Astrocyte of the spinal cord (primary cell): ENCODE measurements around the gene DIP2C.
A peak's percentile ranks its signal among the peaks of the same experiment; 100 is the strongest.

ENCODE experiments used
- DNase-seq: peaks from one replicate; pipeline ENCODE4 v3.0.0; 2011; ENCODE audit warnings: low read depth, low spot score
- H3K4me3 ChIP-seq: 2 replicates; pipeline ENCODE4 v1.5.1; 2011; ENCODE audit warnings: low read depth, mild to moderate bottlenecking, low read length, moderate library complexity
- CTCF ChIP-seq: IDR thresholded peaks from 2 replicates; pipeline ENCODE4 v1.5.1; 2012; ENCODE audit warnings: low read depth, mild to moderate bottlenecking, low read length, inconsistent platforms
- in situ Hi-C: cut with HindIII; loops from 2 replicates; pipeline ENCODE4 v1.10.0; 2017; ENCODE audit warnings: low sequenced_read_pairs

DIP2C gene

GRCh38 chr10:609868-610545 is 79.5 kb downstream of the DIP2C start:
- in situ Hi-C loops, result no loop called here

GRCh38 chr10:609262-609658 is 80.2 kb downstream of the DIP2C start:
- no peak overlapping the region for H3K4me3 ChIP-seq
- no peak for TF ChIP-seq CTCF
- in situ Hi-C loops, result no loop called here
- DNase-seq, result no peak

More at GRCh38 chr10:609868-610545, 79.5 kb downstream of the DIP2C start:
- H3K4me3 ChIP-seq, result no peak overlapping the region
- no peak for DNase-seq
- no peak for TF ChIP-seq CTCF

GRCh38 chr10:608331-609261 is 80.9 kb downstream of the DIP2C start:
- in situ Hi-C loops, result no loop called here
- no peak for TF ChIP-seq CTCF
- no peak overlapping the region for H3K4me3 ChIP-seq
- peak; percentile 18 for DNase-seq

GRCh38 chr10:607545-608185 is 81.8 kb downstream of the DIP2C start:
- no peak for DNase-seq
- H3K4me3 ChIP-seq, result no peak overlapping the region
- TF ChIP-seq CTCF, result no peak
- in situ Hi-C loops, result no loop called here

GRCh38 chr10:606762-607544 is 82.5 kb downstream of the DIP2C start:
- H3K4me3 ChIP-seq, result no peak overlapping the region
- in situ Hi-C loops, result no loop called here
- no peak for DNase-seq
- TF ChIP-seq CTCF, result no peak

- DNase-seq, result no peak
- no peak for TF ChIP-seq CTCF
- in situ Hi-C loops, result no loop called here
- no peak overlapping the region for H3K4me3 ChIP-seq
Measured at GRCh38 chr10:605632-606325, 83.7 kb downstream of the DIP2C start.
